ENCODE measurements around the gene CYP2R1. TPM values are rescaled to one million over a fixed set of nuclear protein-coding genes. Genes with fewer than 3 reads are reported as not detected.

The CYP2R1 gene
- polyA plus RNA-seq, 1 donor from 2014 or later = 67.0 TPM

DNA sequence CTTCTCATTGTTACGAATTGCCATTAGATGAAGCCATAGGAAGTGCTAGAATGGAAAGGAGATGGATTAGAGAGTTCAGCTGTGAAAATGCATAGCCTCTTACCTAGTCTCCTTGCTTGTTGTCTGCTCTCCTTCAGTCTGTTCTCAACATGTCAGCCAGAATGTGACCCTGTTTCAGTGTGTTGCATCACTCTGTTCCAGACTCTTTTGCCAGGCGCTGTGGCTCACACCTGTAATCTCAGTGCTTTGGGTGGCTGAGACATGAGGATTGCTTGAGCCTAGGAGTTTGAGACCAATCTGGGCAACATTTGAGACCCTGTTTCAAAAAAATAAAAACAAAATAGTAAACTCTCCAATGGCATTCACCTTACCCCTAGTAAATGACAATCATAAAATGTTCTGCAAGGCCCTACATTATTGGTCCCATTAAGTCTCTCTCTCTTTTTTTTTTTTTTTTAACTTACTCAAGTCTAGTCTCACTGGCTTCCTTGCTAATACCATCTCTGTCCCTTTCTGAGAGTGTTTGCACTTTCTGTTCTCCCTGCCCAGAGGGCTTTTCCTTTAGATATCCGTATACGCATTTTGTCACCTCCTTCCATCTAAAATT is 39.4 kb downstream of the CYP2R1 start:
- Histone ChIP-seq H3K9me3 (ENCODE audit: low read length) (no peaks in the 10 kb centered on the region), H3K4me2 (ENCODE audit: low read length) (no peak overlapping the region), H3K36me3 (ENCODE audit: insufficient read depth, low read length) (no peaks in the 10 kb centered on the region), H2AFZ (ENCODE audit: low read depth, low read length) (no peak overlapping the region), H3K27me3 (ENCODE audit: insufficient read depth, low read depth, low read length) (no peaks in the 10 kb centered on the region), H4K20me1 (ENCODE audit: insufficient read depth) (no peaks in the 10 kb centered on the region), H3K9ac (ENCODE audit: low read length) (no peak overlapping the region), H3K27ac (ENCODE audit: low read length) (no peak overlapping the region), H3K4me3 (ENCODE audit: low read length) (no peak overlapping the region), H3K79me2 (replicated peaks; ENCODE audit: insufficient read depth, low read length) (no peaks in the 10 kb centered on the region), H3F3A (ENCODE audit: insufficient read depth, low read length, poor library complexity, severe bottlenecking) (no peaks in the 10 kb centered on the region), H3K9me2 (ENCODE audit: insufficient read depth, low read length) (no peaks in the 10 kb centered on the region)
- no peak for TF ChIP-seq POLR2AphosphoS5 (IDR thresholded peaks at IDR 0.05)
- no peak for TF ChIP-seq SMC3 (conservative IDR thresholded peaks at IDR 0.05; ENCODE audit: poor library complexity)
- no peak for TF ChIP-seq TAF1 (IDR thresholded peaks at IDR 0.05; ENCODE audit: low read depth)

DNA sequence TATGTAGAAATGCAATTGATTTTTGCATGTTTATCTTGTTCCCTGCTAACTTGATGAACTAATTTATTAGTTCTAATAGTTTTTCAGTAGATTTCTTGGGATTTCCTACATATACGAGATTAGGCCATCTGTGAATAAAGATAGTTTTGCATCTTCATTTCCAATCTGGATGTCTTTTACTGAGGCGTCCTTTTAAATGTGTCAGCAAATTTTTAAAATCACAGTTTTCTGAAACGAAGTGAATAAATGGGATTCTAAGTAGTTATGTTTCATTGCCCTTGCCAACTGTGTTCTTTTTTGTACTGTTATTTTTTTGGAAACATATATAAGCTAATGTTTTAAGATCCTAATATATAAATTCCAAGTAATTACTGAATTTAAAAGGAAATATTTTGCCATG is 50.0 kb downstream of the CYP2R1 start:
- H3K4me3 ChIP-seq (ENCODE audit: low read length) = no peak overlapping the region
- H3K9me3 ChIP-seq (ENCODE audit: low read length) = no peaks in the 10 kb centered on the region
- H3K27ac ChIP-seq (ENCODE audit: low read length) = no peak overlapping the region
- no peaks in the 10 kb centered on the region for H3K79me2 ChIP-seq (replicated peaks; ENCODE audit: insufficient read depth, low read length)
- H3K4me2 ChIP-seq (ENCODE audit: low read length) = no peak overlapping the region
- no peak overlapping the region for H3K9ac ChIP-seq (ENCODE audit: low read length)
- no peaks in the 10 kb centered on the region for H4K20me1 ChIP-seq (ENCODE audit: insufficient read depth)
- H2AFZ ChIP-seq (ENCODE audit: low read depth, low read length) = no peak overlapping the region
- peaks cover 4% of the 10 kb centered on the region for H3K36me3 ChIP-seq (ENCODE audit: insufficient read depth, low read length)
- TF ChIP-seq EZH2 (IDR thresholded peaks at IDR 0.05; ENCODE audit: borderline replicate concordance, insufficient read depth, low read length, poor library complexity, severe bottlenecking) (no peak), TAF1 (IDR thresholded peaks at IDR 0.05; ENCODE audit: low read depth) (no peak), RAD21 (conservative IDR thresholded peaks at IDR 0.05) (no peak), MXI1 (conservative IDR thresholded peaks at IDR 0.05; ENCODE audit: poor library complexity, severe bottlenecking) (no peak), EP300 (conservative IDR thresholded peaks at IDR 0.05; ENCODE audit: poor library complexity, severe bottlenecking) (no peak)
- TF ChIP-seq, protein P1, sequence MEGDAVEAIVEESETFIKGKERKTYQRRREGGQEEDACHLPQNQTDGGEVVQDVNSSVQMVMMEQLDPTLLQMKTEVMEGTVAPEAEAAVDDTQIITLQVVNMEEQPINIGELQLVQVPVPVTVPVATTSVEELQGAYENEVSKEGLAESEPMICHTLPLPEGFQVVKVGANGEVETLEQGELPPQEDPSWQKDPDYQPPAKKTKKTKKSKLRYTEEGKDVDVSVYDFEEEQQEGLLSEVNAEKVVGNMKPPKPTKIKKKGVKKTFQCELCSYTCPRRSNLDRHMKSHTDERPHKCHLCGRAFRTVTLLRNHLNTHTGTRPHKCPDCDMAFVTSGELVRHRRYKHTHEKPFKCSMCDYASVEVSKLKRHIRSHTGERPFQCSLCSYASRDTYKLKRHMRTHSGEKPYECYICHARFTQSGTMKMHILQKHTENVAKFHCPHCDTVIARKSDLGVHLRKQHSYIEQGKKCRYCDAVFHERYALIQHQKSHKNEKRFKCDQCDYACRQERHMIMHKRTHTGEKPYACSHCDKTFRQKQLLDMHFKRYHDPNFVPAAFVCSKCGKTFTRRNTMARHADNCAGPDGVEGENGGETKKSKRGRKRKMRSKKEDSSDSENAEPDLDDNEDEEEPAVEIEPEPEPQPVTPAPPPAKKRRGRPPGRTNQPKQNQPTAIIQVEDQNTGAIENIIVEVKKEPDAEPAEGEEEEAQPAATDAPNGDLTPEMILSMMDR (IDR thresholded peaks at IDR 0.05; ENCODE audit: poor library complexity, severe bottlenecking) = no peak
- H3F3A ChIP-seq (ENCODE audit: insufficient read depth, low read length, poor library complexity, severe bottlenecking) = no peaks in the 10 kb centered on the region
- H3K27me3 ChIP-seq (ENCODE audit: insufficient read depth, low read depth, low read length) = no peaks in the 10 kb centered on the region
- H3K9me2 ChIP-seq (ENCODE audit: insufficient read depth, low read length) = no peaks in the 10 kb centered on the region

DNA sequence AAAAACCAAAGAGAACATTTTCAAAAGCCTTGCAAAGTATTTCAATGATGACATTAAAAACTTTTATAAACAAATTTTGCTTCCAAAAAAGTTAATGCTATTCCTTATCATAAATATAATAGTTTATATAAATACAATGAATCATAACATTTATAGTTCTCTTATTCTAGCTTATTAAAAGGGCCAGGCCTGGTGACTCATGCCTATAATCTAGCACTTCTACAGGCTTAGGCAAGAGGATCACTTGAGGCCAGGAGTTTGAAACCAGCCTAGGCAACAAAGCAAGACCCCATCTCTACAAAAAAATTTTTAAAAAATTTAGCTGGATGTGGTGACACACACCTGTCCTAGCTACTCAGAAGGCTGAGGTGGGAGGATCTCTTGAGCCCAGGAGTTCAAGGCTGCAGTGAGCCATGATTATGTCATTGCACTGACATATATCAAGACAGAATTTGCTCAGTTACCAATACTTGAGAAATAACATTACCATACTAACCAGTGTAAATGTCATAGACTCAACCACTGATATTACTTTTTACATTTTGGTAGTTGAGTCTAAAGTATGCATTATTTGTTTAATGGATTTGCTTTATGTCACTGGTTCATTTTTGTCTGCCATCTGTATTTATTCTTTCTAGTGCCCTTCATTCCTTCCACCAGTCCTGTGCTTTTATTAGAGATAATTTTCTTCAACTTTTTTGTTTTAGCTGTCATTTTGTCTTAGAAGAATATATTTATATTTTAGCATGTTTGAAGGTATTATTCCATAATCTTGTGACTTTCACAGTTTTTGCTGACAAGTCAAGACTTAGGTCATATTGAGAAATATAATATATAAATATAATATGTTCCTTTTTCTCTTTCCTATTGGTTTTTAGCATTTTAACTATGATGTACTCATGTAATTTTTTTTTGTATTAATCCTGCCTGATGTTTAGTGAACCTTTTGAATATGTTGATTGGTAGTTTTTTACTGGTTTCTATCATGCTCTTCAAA is 56.2 kb downstream of the CYP2R1 start:
- Histone ChIP-seq H3K9me3 (ENCODE audit: low read length) (no peaks in the 10 kb centered on the region), H3K9me2 (ENCODE audit: insufficient read depth, low read length) (no peaks in the 10 kb centered on the region), H3K27me3 (ENCODE audit: insufficient read depth, low read depth, low read length) (no peaks in the 10 kb centered on the region), H3F3A (ENCODE audit: insufficient read depth, low read length, poor library complexity, severe bottlenecking) (no peaks in the 10 kb centered on the region), H3K27ac (ENCODE audit: low read length) (no peak overlapping the region), H3K4me3 (ENCODE audit: low read length) (no peak overlapping the region), H3K36me3 (ENCODE audit: insufficient read depth, low read length) (no peaks in the 10 kb centered on the region), H2AFZ (ENCODE audit: low read depth, low read length) (no peak overlapping the region), H3K9ac (ENCODE audit: low read length) (no peak overlapping the region), H3K4me2 (ENCODE audit: low read length) (no peak overlapping the region), H4K20me1 (ENCODE audit: insufficient read depth) (no peaks in the 10 kb centered on the region), H3K79me2 (replicated peaks; ENCODE audit: insufficient read depth, low read length) (no peaks in the 10 kb centered on the region)
- TF ChIP-seq, protein P1 (IDR thresholded peaks at IDR 0.05; ENCODE audit: poor library complexity, severe bottlenecking) = no peak
- TF ChIP-seq RAD21 (conservative IDR thresholded peaks at IDR 0.05) (no peak), EZH2 (IDR thresholded peaks at IDR 0.05; ENCODE audit: borderline replicate concordance, insufficient read depth, low read length, poor library complexity, severe bottlenecking) (no peak), TAF1 (IDR thresholded peaks at IDR 0.05; ENCODE audit: low read depth) (no peak), EP300 (conservative IDR thresholded peaks at IDR 0.05; ENCODE audit: poor library complexity, severe bottlenecking) (no peak), SMC3 (conservative IDR thresholded peaks at IDR 0.05; ENCODE audit: poor library complexity) (no peak), MXI1 (conservative IDR thresholded peaks at IDR 0.05; ENCODE audit: poor library complexity, severe bottlenecking) (no peak)
